ENCODE results near the gene CDK17. TPM values are rescaled to one million over a fixed set of nuclear protein-coding genes. Genes with fewer than 3 reads are reported as not detected.

CDK17 gene
- total RNA-seq, 2 donors from 2014 or later: 30.7 to 97.6 TPM

GRCh38 chr12:96230646-96231045 lies 169.6 kb downstream of the CDK17 start:
- ATAC-seq (ENCODE audit: insufficient number of reproducible peaks, low FRiP score, low read depth) (no peak), DNase-seq (ENCODE audit: low spot score) (no peak)
- Histone ChIP-seq H3K36me3 (no peaks in the 10 kb centered on the region), H3K27me3 (replicated peaks; ENCODE audit: insufficient read depth) (no peaks in the 10 kb centered on the region), H3K9me3 (no peaks in the 10 kb centered on the region), H3K4me3 (no peak overlapping the region), H3K27ac (no peak overlapping the region), H3K4me1 (ENCODE audit: control insufficient read depth in 1 of 2, low read depth in 2 of 2) (peaks cover 13 to 24% of the 10 kb centered on the region in 2 donors)
- no peak for TF ChIP-seq CTCF (IDR thresholded peaks at IDR 0.05)

GRCh38 chr12:96228566-96229248 lies 171.5 kb downstream of the CDK17 start:
- H3K36me3 ChIP-seq: no peaks in the 10 kb centered on the region
- H3K9me3 ChIP-seq: no peaks in the 10 kb centered on the region
- H3K27me3 ChIP-seq (replicated peaks; ENCODE audit: insufficient read depth): no peaks in the 10 kb centered on the region
- no peak overlapping the region for H3K4me3 ChIP-seq
- no peak for TF ChIP-seq CTCF (IDR thresholded peaks at IDR 0.05)
- DNase-seq (ENCODE audit: low spot score) (no peak), ATAC-seq (ENCODE audit: insufficient number of reproducible peaks, low FRiP score, low read depth) (no peak)
- H3K27ac ChIP-seq: no peak overlapping the region
- peaks cover 12 to 20% of the 10 kb centered on the region in 2 donors for H3K4me1 ChIP-seq (ENCODE audit: control insufficient read depth in 1 of 2, low read depth in 2 of 2)

Other genes with a start within 250 kb of the CDK17 start
- gene ELK3, start 206.1 kb downstream of the CDK17 start, total RNA-seq: 10 to 100 TPM; 19.9 to 40.6 TPM
- gene CFAP54, start 89.1 kb upstream of the CDK17 start, total RNA-seq: 1 to 10 TPM; 1.1 to 4.2 TPM

All from thoracic aorta (tissue), 2 donors.